Left cardiac atrium (tissue), 4 donors: ENCODE results near the gene GPR137. TPM values are rescaled to one million over a fixed set of nuclear protein-coding genes. Genes with fewer than 3 reads are reported as not detected.
"Not testable (repeated sequence)": the region's sequence is repeated elsewhere in the genome, so short reads cannot be mapped to it uniquely, and the experiment has no call there.

Source experiments
- ATAC-seq, 2 donors: fragments of 200-7000 bp; cut with Tn5 transposase; one replicate each; pipeline ENCODE4 v1.9.1; 2020; ENCODE audit warnings: mild to moderate bottlenecking in 2 of 2, moderate library complexity in 2 of 2
- DNase-seq: peaks from one replicate; pipeline ENCODE4 v3.0.0-alpha.2; 2020
- intact Hi-C, 2 donors: fragments of 100-400 bp; cut with DNase I; formaldehyde crosslinking; loops; one replicate each; pipeline versions ENCODE4 v1.14.1 to v1.15.1; 2022 to 2023
- long read RNA-seq: library from polyadenylated mRNA; unstranded; transcript quantifications from one replicate; pipeline ENCODE4 v2.0.0, GENCODE V29; 2021
- total RNA-seq, 2 donors: library from RNA; stranded (reverse); fragmentation: NEBNext Ultra II Directional; extraction: Animal tissue kit (Norgen Biotek cat#: 25700); gene quantifications; one replicate each; pipeline ENCODE4 v1.2.1, GENCODE V29; 2021
- donor health status: DM: no; HTN: yes; CAD: no.
- donor health status: DM: no; HTN: yes; CAD: no; lungs with severe emphysema.
- donor health status: DM: yes; HTN: yes; CAD: no.
- donor health status: Dilated cardiomyopathy.

The GPR137 gene, protein sequence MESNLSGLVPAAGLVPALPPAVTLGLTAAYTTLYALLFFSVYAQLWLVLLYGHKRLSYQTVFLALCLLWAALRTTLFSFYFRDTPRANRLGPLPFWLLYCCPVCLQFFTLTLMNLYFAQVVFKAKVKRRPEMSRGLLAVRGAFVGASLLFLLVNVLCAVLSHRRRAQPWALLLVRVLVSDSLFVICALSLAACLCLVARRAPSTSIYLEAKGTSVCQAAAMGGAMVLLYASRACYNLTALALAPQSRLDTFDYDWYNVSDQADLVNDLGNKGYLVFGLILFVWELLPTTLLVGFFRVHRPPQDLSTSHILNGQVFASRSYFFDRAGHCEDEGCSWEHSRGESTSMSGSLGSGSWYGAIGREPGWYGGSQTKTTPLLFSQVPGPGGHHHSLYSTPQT
- total RNA-seq = 10 to 100 TPM; 31.6 to 32.6 TPM
- long read RNA-seq, transcript GPR137-204 (7 exons, 1,596 nt) = major isoform, 5 of 5 reads
- long read RNA-seq, partial matches to known transcripts = 0 of 5 reads
- long read RNA-seq, other reads (novel, unspliced or antisense) = 0 of 5 reads

DNA sequence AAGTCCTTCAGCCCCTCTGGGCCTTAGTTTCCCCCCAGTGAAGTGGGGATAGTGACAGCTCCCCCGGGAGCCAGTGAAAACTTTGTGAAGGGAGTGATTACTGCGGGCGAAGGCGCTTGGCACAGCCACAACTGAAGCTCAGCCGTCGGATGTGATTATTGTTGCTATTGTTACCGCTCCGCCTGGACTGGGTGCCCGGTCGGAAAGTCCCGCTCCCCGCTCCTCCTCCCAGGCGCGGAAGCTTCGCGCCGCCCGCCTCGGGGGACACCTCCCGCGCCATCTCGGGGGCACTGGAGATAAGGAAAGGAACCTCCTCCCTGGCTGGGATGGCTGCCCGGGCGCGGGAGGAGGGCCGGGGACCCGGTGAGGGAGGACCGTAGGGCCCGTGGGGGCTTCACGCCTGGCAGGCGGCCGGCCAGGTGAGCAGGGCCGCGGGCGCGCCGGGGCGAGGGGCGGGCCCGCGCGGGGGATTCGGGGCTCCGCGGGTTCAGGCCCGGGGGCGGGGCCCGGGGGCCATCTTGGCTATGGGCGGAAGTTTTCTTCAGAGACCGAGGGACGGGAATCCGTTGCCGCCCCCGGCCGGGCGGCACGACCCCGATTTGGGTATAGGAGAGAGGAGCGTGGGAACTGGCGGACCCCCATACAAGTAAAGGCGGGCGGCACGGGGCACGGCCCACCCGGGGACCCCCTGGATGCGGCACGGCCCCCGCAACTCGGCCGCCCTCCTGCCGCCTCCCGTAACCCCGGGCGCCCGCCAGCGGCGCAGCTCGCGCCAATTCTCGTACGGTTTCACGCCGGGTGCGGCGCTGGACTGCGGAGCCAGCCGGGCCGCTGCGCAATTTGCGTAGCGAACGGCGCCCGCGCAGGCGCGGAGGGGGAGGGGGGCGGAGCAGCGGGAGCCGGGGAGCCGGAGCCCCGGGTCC is at the start of gene GPR137:
GPR137 (plus strand) TSS at position 887 of the 923 bp plus-strand sequence. CDS start 677 bp downstream, outside the sequence.
- intact Hi-C loops = loop anchor here in 1 of 2 donors (1.0 kb wide), 1 partner anchor 15 kb away; no protein-coding TSS in a partner anchor
- DNase-seq (peak; percentile 89), ATAC-seq (peak; percentile 80 to 83)

DNA sequence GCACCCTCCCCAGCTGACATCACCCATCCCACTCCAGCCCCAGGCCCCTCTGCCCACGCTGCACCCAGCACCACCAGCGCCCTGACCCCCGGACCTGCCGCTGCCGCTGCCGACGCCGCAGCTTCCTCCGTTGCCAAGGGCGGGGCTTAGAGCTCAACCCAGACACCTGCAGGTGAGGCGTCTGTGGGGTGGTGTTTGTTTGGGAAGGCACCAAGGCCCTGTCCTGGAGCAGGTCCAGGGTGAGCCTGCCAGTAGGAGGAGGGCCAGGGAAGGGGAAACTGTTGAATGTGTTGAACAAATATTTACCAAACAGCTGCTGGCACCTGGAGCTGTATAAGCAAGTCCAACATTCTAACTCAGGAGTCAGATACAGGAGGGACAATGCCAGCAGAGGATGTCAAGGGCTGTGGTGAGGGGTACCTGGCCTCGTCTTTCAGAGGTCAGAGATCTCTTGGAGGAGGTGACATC is 48.1 kb upstream of the GPR137 start:
- intact Hi-C loops = no loop called here
- no peak for DNase-seq
- no peak for ATAC-seq

DNA sequence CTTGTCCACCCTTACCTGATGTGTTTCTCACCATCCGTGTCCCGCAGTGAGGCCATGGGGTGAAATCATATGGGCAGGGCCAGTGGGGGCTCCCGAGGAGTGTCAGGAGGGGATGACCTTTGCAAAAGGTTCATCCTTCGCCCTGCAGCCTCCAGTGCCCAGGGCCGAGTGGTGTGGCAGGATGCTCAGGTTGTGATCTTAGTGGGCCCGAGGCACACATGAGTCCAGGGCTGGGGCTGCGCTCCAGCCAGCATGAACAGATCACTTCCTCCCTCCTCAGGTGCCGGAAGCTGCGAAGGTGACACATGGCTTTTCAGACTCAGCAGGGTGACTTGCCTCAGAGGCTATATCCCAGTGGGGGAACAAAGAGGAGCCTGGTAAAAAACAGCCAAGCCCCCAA is 47.6 kb upstream of the GPR137 start:
- intact Hi-C loops = no loop called here

DNA sequence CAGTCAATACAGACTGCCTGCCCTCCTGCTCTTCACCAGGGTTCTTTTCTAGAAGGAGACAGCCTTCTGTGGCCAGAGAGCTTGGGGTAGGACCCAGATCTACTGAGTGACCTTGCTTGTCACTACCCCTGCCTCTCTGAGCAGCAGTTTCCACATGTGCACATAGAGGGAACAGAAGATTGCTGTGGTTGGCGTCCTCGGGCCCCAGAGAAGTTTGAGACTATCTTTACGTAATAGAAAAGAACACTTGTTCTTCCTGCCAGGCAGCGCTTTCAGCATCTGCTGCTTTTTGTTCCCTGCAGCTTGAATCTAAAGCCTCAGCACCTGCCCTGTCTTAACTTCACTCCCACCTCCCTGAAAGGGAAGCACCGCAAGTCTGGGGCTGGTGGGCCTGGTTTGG is 46.6 kb upstream of the GPR137 start:
- no peak for ATAC-seq
- intact Hi-C loops = no loop called here
- DNase-seq = no peak

More for the DNA sequence above, 47.6 kb upstream of the GPR137 start:
- DNase-seq (no peak), ATAC-seq (no peak)

DNA sequence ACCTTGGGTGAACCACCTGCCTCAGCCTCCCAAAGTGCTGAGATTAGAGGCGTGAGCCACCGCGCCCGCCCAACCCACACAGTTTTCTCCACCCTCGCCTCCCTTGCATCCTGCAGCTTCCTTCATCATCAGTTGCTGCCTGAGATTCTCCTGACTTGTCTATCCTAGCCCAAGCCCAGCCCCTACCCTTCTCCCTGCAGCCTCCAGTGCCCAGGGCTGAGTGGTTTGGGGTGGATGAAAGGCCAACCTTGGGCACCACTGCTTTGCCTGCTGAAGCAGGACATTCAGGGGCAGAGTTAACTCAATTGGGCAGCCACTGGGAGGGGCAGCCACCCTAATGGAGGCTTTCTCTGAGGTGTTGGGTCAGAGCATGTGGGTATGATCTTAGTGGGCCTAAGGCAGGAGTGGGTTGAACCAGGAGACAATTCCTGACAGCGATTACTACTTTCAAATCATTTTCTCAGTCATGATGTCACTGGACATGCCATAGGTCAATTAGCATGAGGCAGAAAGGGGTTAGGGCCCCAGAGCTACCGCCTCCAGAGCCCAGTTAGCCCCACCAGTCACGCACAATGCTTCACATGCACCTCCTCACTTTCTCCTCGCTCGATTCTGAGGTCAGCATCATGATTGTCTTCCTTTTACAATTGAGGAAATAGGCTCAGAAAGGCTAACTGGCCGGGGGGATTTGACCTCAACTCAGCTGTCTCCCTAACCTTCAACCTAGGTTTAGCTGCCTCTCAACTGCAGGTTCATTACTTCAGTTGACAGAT is 45.8 kb upstream of the GPR137 start:
- intact Hi-C loops = no loop called here
- ATAC-seq (no peak), DNase-seq (no peak)

DNA sequence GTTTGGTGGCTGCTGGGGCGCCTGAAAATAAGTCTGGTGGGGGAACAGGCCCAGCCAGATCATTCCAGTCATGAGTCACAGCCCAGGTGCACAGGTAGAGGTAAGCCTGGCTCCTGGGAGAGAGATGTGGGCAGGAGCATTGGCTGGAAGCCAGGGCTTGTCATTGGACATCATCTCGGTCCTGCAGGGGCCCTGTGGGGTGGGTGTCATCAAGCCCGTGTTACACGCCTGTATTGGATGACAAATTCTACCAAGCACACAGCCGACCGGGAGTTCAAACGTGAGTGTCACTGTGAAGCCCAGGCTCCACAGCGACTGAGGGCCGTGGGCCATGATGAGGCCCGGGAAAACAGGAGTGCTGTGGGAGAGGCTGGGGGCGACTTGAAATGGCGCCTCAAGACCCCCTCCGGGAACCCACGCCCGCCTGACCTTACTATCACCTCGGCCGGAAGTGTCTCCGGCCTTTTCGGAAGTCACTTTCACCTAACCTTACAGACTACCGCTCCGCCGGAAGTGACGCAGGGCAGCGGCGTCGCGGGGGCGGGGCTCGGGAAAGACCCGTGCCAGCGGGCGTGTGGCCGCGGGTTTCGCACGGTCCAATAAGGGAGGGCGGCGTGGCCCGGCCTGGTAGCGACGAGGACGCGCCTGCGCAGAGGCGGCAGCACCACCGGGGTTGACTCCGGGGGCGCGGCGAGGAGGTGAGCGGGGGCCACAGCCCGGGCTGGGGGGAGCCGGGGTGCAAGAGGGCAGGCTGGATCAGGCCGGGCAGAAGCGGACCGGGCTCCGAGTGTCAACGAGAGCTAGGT is 45.0 kb upstream of the GPR137 start, which contains the start of gene FKBP2:
FKBP2 (plus strand) TSS at position 661 of the 806 bp plus-strand sequence. CDS start 1,293 bp downstream, outside the sequence.
- ATAC-seq (peak; percentile 75 to 83), DNase-seq (peak; percentile 98)
- intact Hi-C loops = no loop called here

DNA sequence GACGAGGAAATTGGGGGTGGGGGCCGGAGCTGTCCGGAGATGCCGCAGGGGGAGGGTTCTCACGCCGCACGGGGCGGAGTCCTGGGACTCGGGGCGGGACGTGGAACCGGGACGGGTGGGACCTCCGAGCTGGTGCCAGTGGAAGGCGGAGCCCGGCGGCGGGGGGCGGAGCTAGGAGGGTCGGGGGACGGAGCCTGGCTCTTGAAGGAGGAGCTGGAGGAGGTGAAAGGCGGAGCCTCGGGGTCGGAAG is 44.5 kb upstream of the GPR137 start:
- peak; percentile 99 for DNase-seq
- peak; percentile 89 to 90 for ATAC-seq
- intact Hi-C loops = no loop called here

DNA sequence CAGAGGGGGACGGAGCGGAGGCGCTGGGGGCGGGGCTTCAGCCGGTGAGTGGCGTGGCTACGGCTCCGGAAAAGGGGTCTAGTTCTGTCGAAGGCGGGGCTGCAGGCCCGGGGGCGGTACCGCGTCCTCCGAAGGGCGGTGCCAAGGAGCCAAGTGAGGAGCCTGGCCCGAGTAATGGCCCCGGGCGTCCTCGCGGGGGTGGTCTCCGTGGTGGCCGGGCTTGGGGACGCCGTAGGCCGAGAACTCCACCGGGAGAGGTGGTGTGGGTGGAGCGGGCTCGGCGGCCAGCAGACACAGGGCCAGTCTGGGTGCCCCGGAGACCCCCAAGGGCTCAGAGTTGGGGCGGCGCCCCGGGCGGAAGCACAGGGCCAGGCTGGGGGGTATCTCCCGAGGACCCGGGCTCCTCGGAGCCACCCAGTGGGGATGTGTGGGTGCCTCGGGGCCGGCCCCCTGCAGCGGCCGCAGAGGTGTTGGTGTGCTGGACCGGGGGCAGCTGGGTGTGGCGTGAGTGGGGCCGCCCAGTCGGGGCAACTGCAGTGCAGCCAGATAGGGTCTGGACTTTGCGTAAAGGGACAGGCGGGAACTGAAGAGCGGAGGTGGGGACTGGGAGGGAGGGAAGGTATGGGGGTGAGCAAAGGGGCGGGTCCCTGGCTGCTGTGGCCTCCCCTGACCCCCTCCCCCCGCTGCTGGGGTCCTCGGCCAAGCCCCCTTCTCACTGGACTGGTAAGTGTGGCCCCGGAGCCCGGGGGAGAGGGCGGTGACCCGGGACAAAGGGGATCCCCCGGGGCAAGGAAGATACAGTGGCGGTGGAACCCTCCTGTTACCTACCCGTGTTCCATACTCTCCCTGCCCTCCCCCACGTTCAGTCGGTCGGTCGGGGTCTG is 43.9 kb upstream of the GPR137 start:
- ATAC-seq (peak; percentile 6 to 14), DNase-seq (peak; percentile 74)
- intact Hi-C loops = no loop called here

DNA sequence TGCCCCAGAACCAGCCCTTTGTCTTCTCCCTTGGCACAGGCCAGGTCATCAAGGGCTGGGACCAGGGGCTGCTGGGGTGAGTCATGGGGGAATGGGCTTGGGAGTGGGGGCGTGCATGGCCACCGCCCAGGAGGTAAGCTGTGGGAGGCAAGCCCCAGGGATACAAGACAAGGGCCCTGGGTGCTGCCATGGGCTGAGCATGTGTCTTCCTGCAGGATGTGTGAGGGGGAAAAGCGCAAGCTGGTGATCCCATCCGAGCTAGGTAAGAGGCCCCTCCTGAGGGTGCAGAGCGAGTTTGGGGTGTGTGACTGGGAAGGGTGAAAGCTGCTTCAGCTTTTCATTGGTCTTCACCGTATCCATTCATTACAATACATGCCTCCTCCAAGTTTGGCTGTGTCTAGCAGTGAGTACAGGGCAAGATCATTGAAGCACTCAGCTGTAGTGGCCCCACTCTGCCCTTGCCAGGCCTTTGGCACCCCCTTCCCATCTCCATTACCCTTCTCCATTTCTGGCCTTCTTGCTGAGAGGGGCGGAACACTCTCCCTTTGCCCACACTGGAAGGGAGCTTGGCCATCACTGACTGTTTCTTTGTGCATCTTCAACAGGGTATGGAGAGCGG is 42.3 kb upstream of the GPR137 start:
- ATAC-seq = no peak
- intact Hi-C loops = no loop called here
- DNase-seq = no peak

DNA sequence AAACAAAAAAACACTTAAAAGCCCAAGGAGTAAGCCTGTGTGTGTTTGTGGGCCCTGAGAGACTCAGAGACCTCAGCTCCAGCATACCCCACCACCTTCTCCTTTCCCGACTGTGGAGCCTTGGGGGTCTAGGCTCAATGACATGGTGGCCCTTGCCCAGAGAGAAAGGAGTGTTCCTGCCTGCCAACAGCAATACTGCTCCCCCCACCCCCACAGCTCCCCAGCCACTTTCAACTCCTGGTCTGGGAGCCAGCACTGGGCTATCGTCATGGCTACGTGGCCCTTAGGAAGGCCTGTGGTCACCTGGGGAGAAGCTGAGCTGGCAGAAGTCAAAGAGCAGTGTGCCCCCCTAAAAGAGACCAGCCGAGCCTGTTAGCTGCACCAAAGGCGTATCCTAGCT is 41.5 kb upstream of the GPR137 start:
- no peak for ATAC-seq
- DNase-seq = no peak
- intact Hi-C loops = no loop called here

DNA sequence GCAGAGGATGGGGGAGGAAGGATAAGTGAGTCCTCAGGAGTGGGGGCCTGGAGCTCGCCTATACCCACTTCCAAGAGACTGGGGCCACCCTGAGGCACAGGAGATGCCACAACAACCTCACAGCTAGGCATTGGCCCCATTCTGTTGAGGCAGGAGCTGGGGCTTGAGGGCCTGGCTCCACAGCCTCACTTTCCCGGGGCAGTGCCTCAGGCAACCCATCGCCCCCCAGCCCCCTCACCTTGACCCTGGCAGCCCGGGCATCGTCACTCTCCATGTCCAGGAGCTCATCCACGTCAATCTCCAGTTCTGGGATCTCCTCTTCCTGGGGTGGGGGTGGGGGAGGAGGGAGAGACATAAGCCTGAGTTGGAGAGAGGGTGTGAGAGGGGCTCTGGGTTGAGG is 40.7 kb upstream of the GPR137 start:
- no peak for ATAC-seq
- intact Hi-C loops = no loop called here
- DNase-seq = no peak

DNA sequence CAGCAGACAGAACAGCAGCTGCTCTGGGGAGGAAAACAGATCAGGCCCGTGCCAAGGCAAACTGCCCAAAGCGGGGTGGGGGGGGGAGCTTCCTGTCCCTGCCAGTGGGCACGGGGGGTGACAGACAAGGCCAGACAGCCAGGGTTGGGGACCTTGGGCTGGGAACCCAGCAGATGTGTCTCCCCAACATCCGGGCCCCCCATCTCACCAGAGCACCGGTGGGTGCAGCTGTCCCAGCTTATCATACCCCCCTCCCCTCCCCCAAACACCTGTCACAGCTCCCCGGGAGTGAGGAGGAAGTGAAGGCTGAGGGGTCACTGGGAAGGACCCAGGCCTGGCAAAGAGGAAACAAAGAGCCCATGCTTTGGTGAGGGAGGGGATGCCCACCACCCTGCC is 40.2 kb upstream of the GPR137 start:
- DNase-seq = peak; percentile 60
- intact Hi-C loops = no loop called here
- ATAC-seq = no peak

DNA sequence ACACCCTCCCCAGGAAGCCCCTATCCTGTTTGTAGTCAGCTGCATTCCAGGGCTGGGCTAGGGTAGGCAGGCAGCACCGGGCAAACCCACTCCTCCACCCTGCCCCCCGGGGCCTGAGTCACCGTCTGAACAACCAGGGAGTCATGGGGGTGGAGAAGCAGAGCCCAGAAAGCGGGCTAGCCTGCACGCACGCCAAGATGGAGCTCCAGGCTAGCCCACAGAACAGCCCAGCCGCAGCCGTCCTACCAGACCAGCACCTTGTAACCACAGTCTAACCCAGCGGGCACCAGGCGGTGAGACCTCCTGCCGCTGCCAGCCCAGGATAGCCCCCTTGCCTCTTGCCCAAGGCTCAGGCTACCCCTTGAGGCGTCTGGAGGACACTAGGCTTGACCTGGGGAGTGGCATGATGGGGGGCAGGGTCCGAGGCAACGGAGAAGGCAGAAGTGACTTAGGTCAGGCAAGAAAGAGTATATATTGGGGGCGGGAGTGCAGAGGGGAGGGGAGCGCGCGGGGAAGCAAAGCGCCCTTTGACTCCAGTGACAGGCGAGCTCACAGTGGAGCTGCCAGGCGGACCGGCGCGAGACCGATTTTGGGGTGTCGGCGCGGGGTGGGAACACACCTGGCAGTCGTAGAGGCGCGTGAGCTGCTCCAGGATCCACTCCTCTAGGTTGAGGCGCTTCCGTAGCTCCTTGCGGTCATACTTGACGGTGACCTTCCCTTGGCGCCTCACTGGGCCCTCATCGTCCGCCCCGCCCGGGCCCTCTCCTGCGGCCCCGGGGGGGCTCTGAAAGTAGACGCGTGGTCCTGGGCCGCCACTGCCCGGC is 39.6 kb upstream of the GPR137 start:
- intact Hi-C loops = no loop called here
- DNase-seq (peak; percentile 90), ATAC-seq (peak in 1 of 2 donors; percentile 7)

DNA sequence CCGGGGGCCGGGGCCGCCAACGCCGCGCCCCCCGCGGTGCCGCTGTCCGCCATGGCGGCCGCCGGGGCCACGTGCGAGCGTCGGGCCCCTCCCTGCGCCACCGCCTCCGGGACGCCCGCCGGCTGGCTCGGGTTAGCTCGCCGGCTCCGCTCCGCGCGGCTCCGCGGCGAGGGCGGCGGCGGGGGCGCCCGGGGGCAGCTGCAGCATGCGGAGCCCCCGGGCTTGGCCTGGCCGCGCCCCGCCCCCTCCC is 39.1 kb upstream of the GPR137 start:
- ATAC-seq, intact Hi-C loops, DNase-seq: not testable (repeated sequence)

DNA sequence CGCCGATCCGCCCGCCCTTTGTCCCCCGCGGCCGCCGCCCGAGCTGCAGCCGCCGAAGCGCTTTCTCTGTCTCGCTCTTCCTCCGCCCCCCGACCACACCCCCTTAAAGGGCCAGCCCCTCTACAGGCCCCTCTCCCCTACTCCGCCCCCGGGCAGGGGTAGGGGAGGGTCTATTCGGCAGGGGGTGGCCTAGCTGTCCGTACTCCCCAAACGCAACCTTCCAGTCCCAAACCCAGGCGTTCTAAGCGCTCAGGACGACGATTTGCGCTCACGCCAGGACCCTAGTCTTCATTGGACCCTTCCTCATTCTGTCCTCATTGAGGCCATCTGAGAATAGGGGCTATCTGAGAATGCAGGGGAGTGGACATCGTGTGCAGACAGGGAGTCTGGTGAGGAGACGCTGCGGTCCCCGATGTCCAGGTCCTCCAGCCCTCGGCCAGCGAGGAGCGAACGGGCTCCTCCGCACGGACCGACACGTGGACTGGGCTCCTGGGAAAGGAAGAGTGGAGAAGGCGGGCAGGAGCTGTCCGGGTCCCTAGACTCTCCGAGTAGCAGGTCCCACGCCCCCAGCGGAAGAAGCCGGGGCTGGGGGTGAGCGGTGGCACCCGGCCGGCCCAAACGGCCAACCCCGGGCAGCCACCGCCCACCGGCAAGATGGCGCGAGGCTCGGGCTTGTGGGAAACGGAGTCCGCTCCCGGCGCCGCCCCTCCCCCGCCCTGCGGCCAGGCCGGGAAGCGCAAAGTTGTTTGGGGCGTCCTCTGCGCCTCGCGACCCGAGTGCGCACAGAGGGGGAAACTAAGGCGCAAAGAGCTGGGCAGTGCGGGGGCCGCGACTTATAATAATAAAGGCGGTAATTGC is 38.5 kb upstream of the GPR137 start, which contains the start of gene PPP1R14B:
PPP1R14B (minus strand) TSS at position 73 of the 858 bp plus-strand sequence. CDS start 270 bp downstream, outside the sequence.
- peak; percentile 94 for DNase-seq
- ATAC-seq = peak; percentile 68 to 76
- intact Hi-C loops = no loop called here
